ENCODE results near the gene AURKA.
"Not testable (repeated sequence)": the region's sequence is repeated elsewhere in the genome, so short reads cannot be mapped to it uniquely, and the experiment has no call there.

Gene AURKA

GRCh38 chr20:56420940-56421688 lies 29.1 kb upstream of the AURKA start:
- no peak for DNase-seq

- no peak for DNase-seq
Observed at GRCh38 chr20:56420028-56420427, 28.0 kb upstream of the AURKA start.

GRCh38 chr20:56418385-56418861 lies 26.4 kb upstream of the AURKA start:
- no peak for DNase-seq

- no peak for DNase-seq
Observed at GRCh38 chr20:56417911-56418310, 25.9 kb upstream of the AURKA start.

GRCh38 chr20:56417402-56417801 lies 25.4 kb upstream of the AURKA start:
- no peak for DNase-seq

GRCh38 chr20:56414842-56415765 lies 23.1 kb upstream of the AURKA start:
- peak; percentile 73 for DNase-seq

GRCh38 chr20:56412949-56413348 lies 20.9 kb upstream of the AURKA start:
- no peak for DNase-seq

GRCh38 chr20:56412473-56412790 lies 20.4 kb upstream of the AURKA start:
- DNase-seq, result no peak

- no peak for DNase-seq
Observed at GRCh38 chr20:56411759-56412472, 19.9 kb upstream of the AURKA start, which contains the start of gene CASS4. Gene CASS4, plus strand, starts transcription at chr20:56412260. Its CDS starts 199 bp downstream, at chr20:56412459.

GRCh38 chr20:56411287-56411686 lies 19.3 kb upstream of the AURKA start:
- DNase-seq, result not testable (repeated sequence)

GRCh38 chr20:56409956-56410355 lies 17.9 kb upstream of the AURKA start:
- no peak for DNase-seq

GRCh38 chr20:56409521-56409920 lies 17.5 kb upstream of the AURKA start:
- DNase-seq, result no peak

GRCh38 chr20:56406910-56407309 lies 14.9 kb upstream of the AURKA start:
- DNase-seq, result no peak

- not testable (repeated sequence) for DNase-seq
Observed at GRCh38 chr20:56405356-56405755, 13.3 kb upstream of the AURKA start.

GRCh38 chr20:56403465-56403864 lies 11.4 kb upstream of the AURKA start:
- no peak for DNase-seq

GRCh38 chr20:56400001-56400640 lies 8.1 kb upstream of the AURKA start:
- DNase-seq, result peak; percentile 69

- DNase-seq, result no peak
Observed at GRCh38 chr20:56395166-56395565, 3.2 kb upstream of the AURKA start.

- no peak for DNase-seq
Observed at GRCh38 chr20:56393653-56394052, 1.6 kb upstream of the AURKA start.

GRCh38 chr20:56392881-56393482 lies 967 bp upstream of the AURKA start:
- DNase-seq, result no peak

- peak; percentile 9 for DNase-seq
Observed at GRCh38 chr20:56391596-56392131, 351 bp downstream of the AURKA start.

GRCh38 chr20:56391037-56391436 lies 978 bp downstream of the AURKA start:
- no peak for DNase-seq

- not testable (repeated sequence) for DNase-seq
Observed at GRCh38 chr20:56390396-56390795, 1.6 kb downstream of the AURKA start.
